Parathyroid adenoma (tissue), 2 donors: ENCODE data around the gene CRCP.
"Not testable (repeated sequence)": the region's sequence is repeated elsewhere in the genome, so short reads cannot be mapped to it uniquely, and the experiment has no call there.

Experiments used
- H2AFZ ChIP-seq: fragments of 300-600 bp; sonication (generic); one replicate; pipeline ENCODE4 v1.7.0; 2017; ENCODE audit warnings: antibody characterized with exemption, mild to moderate bottlenecking
- H3K27ac ChIP-seq: fragments of 300-600 bp; sonication (generic); one replicate; pipeline ENCODE4 v1.7.0; 2017
- H3K27me3 ChIP-seq: fragments of 300-600 bp; sonication (generic); one replicate; pipeline ENCODE4 v1.7.0; 2017; ENCODE audit warnings: low read length; ENCODE audit not compliant: control insufficient read depth, insufficient read depth
- H3K36me3 ChIP-seq: fragments of 300-600 bp; sonication (generic); one replicate; pipeline ENCODE4 v1.7.0; 2017; ENCODE audit warnings: low read length; ENCODE audit not compliant: control insufficient read depth, insufficient read depth
- H3K4me1 ChIP-seq: fragments of 300-600 bp; sonication (generic); one replicate; pipeline ENCODE4 v1.7.0; 2017; ENCODE audit warnings: control low read depth
- H3K4me2 ChIP-seq: fragments of 300-600 bp; sonication (generic); one replicate; pipeline ENCODE4 v1.7.0; 2017; ENCODE audit warnings: low read length
- H3K4me3 ChIP-seq: fragments of 300-600 bp; sonication (generic); one replicate; pipeline ENCODE4 v1.7.0; 2017; ENCODE audit warnings: low read depth, low read length
- H3K79me2 ChIP-seq: fragments of 300-600 bp; sonication (generic); one replicate; pipeline ENCODE4 v1.7.0; 2017; ENCODE audit warnings: control low read depth
- H3K9ac ChIP-seq: fragments of 300-600 bp; sonication (generic); one replicate; pipeline ENCODE4 v1.7.0; 2017; ENCODE audit warnings: mild to moderate bottlenecking
- H3K9me3 ChIP-seq: fragments of 300-600 bp; sonication (generic); one replicate; pipeline ENCODE4 v1.7.0; 2017; ENCODE audit warnings: low read length; ENCODE audit not compliant: control insufficient read depth
- CTCF ChIP-seq: fragments of 300-600 bp; sonication (generic); IDR thresholded peaks from one replicate; pipeline ENCODE4 v1.7.0; 2017; ENCODE audit warnings: antibody characterized with exemption, mild to moderate bottlenecking
- donor health status: primary hyperparathyroidism.

CRCP gene

GRCh38 chr7:66170309-66171231, 55.9 kb downstream of the CRCP start:
- Histone ChIP-seq H3K27me3 (no peaks in the 10 kb centered on the region), H3K9me3 (no peaks in the 10 kb centered on the region), H3K4me2 (no peak overlapping the region), H3K4me1 (no peaks in the 10 kb centered on the region), H3K79me2 (no peaks in the 10 kb centered on the region), H3K4me3 (no peak overlapping the region), H3K36me3 (no peaks in the 10 kb centered on the region), H2AFZ (peak overlapping the region; percentile 51), H3K27ac (no peak overlapping the region), H3K9ac (no peak overlapping the region)
- no peak for TF ChIP-seq CTCF

GRCh38 chr7:66172536-66173401, 58.1 kb downstream of the CRCP start:
- not testable (repeated sequence) for H3K4me3 ChIP-seq, H2AFZ ChIP-seq, H3K36me3 ChIP-seq, H3K4me2 ChIP-seq, H3K27ac ChIP-seq, H3K79me2 ChIP-seq, H3K9ac ChIP-seq, H3K27me3 ChIP-seq, H3K4me1 ChIP-seq, H3K9me3 ChIP-seq

- TF ChIP-seq CTCF = no peak
- Histone ChIP-seq H3K27me3 (no peaks in the 10 kb centered on the region), H3K4me1 (no peaks in the 10 kb centered on the region), H3K4me2 (no peak overlapping the region), H3K9me3 (no peaks in the 10 kb centered on the region), H3K79me2 (no peaks in the 10 kb centered on the region), H3K36me3 (no peaks in the 10 kb centered on the region), H3K4me3 (no peak overlapping the region), H3K27ac (no peak overlapping the region), H3K9ac (no peak overlapping the region), H2AFZ (no peak overlapping the region)
Measured at GRCh38 chr7:66173856-66174255, 59.2 kb downstream of the CRCP start.

- H3K79me2 ChIP-seq, H3K4me1 ChIP-seq, H3K9ac ChIP-seq, H3K27me3 ChIP-seq, H3K27ac ChIP-seq, H3K4me3 ChIP-seq, H3K9me3 ChIP-seq, H3K4me2 ChIP-seq, H2AFZ ChIP-seq, H3K36me3 ChIP-seq: not testable (repeated sequence)
Measured at GRCh38 chr7:66175006-66175405, 60.4 kb downstream of the CRCP start.

GRCh38 chr7:66176914-66177313, 62.3 kb downstream of the CRCP start:
- Histone ChIP-seq H3K4me2 (no peak overlapping the region), H2AFZ (no peak overlapping the region), H3K79me2 (no peaks in the 10 kb centered on the region), H3K27me3 (no peaks in the 10 kb centered on the region), H3K4me1 (no peaks in the 10 kb centered on the region), H3K36me3 (no peaks in the 10 kb centered on the region), H3K27ac (no peak overlapping the region), H3K9ac (no peak overlapping the region), H3K9me3 (no peaks in the 10 kb centered on the region), H3K4me3 (no peak overlapping the region)
- no peak for TF ChIP-seq CTCF
